Stimulated activated CD4-positive, alpha-beta T cell treated with anti-CD3 and anti-CD28 coated beads, Interleukin-1b, Interleukin-23, amount 100 ng/mL, for 1 hour (primary cell): Measurements from ENCODE around the gene CCDC33.
"Not testable (repeated sequence)": the region's sequence is repeated elsewhere in the genome, so short reads cannot be mapped to it uniquely, and the experiment has no call there.

Source experiments
- DNase-seq, 2 donors: peaks; one replicate each; pipeline ENCODE4 v3.0.0-alpha.2; 2020; ENCODE audit warnings: low read depth in 2 of 2

CCDC33 gene

DNA sequence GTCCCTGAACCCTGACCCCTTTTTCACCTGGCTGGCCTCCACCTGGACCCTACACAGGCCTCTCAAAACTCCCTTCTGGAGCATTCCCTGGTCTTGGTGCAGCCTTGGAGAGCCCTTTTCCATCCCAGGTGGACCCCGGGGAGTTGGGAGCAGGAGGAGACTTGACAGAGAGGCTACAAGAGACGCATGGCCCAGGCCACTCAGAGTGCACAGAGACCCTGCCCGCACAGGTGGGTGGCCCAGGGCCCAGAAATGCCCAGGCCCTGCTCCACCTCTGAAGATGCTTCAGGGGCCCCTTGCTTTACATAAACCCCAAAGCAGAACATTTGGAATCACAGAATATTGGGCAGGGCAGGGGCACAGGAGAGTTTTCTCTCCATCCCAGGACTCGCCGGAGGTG lies 97.0 kb downstream of the CCDC33 start:
- no peak for DNase-seq

DNA sequence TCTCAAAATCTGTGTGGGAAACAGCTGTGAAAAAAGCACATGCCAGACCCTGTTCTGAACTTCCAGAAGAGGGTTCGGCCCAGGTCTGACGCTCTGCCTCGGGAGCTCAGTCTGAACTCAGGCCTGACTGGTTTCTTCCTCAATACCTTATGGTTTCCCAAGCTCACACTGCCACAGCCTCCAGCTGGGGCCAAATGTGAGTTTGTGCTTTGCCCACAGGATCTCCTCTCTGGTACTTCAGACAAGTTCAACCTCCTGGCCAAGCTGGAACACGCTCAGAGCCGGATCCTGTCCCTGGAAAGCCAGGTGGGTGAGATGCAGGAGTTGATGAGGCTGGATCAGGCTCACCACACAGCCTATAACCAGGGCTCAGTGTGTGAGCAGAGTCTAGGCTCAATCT lies 97.5 kb downstream of the CCDC33 start:
- DNase-seq: no peak

DNA sequence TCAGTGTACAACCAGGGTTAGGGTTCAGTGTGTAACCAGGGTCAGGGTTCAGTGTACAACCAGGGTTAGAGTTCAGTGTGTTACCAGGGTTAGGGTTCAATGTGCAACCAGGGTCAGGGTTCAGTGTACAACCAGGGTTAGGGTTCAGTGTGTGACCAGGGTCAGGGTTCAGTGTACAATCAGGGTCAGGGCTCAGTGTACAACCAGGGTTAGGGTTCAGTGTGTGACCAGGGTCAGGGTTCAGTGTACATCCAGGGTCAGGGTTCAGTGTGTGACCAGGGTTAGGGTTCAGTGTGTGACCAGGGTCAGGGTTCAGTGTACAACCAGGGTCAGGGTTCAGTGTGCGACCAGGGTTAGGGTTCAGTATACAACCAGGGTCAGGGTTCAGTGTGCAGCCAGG lies 98.0 kb downstream of the CCDC33 start:
- DNase-seq: no peak

DNA sequence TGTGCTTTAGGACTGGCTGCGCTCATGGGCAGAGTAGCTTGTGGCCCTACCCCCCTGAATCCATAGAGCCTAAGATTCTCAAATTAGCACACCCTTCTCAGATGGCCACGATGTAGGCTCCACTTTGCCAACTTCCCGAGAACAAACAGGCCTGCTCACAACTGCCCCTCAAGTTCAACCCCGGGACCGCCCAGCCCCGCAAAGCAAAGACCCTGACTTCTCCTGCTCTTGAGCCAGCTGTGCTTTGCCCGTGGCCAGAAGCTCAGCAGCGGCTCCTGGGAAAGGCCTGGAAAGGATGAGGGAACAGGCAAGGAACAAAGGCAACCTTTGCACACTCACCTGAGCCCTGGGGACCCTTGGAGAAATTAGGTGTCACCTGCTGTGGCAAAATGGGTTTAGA lies 99.3 kb downstream of the CCDC33 start:
- no peak for DNase-seq

DNA sequence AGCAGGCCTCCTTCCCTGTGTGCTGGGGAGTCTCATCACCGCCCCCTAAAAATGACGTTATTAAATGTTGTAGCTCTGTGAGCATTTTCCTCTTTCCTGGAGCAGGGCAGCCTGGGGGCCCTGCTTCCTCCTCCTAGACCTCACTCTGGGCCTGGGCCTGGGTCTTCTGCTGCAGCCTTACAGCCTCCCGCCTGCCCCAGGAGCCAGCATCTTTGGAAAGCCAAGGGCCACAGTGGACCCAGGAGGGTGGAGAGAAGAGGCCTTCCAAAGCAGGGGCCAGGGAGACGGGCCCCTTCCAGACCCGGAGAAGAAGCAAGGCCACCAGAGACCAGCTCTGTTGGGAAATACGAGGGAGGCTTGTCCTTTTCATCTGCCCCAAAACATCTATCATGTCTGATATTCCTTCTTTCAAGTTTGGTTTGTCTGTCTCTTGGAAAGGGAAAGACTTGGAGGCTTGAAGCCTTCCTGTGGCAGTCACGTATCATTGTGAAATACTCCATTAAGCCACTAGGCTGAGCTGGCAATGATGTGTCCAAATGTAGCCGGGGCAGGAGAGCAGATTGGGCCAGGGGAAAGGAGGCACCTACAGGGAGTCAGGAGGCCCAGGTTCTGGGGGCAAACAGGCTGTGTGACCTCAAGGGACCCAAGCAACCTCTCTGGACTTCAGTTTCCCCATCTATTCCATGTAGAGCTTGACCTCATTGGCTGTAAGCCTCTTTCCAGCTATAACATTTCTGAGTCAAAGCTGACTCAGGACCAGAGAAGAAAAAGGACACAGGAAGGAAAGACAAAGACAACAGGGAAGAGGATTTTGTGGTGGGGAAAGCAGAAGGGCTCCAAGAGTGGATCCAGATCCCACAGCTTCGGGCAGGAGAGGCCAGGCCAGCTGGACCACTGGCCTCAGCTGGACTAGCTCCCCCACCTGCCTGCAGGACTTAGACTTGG lies 100.2 kb downstream of the CCDC33 start:
- no peak for DNase-seq

DNA sequence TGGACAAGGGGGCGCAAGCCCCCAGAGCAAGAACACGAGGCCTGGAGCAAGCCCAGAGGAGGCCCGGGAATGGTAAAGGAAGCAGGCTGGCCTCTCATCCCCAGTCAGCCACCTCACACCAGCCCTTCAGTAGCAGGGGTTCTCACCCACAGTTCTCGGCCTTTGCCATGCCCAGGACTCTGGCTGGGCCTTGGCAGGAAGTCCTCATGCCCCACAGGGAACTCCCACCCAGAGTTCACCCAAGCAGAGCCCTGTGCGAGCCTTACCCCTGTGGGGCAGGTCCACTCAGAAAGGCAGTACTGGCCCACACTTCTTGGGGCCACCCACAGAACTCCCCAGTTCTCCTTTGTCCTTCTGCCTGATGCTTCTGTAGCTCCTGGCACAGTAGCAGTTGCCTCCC lies 101.0 kb downstream of the CCDC33 start:
- no peak for DNase-seq

DNA sequence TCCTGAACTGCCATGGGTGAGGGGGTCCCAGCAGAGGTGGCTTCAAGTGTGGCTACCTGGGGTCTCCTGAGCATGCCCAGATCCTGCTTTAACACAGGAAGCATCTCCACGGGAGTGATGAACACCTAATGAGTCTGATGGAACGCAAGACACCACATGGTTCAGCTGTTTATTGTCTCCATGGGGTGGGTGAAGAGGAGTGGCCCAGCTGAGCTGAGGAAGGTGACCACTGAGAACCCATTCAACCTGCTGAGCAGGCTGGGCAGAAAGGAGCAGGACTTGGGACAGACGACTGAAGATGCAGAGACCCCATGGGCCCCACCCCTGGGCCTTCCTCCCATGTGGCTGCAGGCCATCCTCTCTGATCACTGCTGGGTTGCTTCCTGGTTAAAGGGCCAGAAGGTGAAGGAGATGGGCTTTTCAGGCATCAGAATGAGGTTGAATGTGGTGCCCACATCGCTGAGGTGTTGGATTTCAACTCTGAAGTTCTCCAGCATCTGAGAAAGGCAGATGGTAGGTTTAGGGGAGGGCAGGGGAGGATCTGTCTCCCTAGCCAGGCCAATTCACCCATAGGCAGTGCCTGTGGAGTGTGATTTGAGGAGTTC lies 101.6 kb downstream of the CCDC33 start:
- DNase-seq: no peak

DNA sequence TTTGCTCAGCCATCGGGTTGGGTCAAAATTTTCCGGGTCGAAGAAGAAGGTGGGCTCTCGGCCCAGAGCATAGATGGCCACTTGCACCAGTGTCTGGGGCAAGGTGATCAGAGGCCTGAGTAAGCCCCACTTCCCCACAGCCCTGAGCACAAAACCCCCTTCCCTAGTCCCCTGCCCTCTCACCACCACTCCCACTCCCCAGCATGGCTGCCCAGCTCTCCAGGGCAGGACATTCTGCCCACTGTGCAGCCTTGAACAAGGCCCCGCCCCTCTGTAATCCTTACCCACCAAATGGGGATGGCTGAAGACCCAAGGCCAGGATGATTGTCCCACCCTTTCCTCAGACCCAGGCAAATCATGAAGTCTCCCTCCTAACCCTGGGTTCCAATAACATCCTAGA lies 102.5 kb downstream of the CCDC33 start:
- no peak for DNase-seq

- DNase-seq: no peak
Observed at GRCh38 chr15:74339371-74339770, 103.2 kb downstream of the CCDC33 start.

DNA sequence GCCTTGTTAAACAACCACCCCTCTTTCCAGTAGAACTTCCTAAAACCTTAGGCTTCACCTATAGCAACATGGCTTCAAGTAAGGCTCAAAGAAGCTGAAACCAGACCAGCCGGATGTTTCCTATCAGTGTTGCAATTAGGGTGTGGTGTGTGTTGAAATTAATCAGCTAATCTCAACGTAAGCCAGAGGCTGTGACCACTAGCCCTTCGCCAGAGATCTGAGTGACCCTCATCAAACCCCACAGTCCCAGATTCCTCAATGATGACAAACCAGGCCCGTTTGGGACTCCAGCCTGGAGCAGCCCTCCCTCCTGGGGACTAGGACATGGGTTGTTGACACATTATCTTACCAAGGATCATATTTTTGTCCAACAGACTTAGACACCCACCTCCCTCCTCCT lies 104.0 kb downstream of the CCDC33 start:
- DNase-seq: no peak

DNA sequence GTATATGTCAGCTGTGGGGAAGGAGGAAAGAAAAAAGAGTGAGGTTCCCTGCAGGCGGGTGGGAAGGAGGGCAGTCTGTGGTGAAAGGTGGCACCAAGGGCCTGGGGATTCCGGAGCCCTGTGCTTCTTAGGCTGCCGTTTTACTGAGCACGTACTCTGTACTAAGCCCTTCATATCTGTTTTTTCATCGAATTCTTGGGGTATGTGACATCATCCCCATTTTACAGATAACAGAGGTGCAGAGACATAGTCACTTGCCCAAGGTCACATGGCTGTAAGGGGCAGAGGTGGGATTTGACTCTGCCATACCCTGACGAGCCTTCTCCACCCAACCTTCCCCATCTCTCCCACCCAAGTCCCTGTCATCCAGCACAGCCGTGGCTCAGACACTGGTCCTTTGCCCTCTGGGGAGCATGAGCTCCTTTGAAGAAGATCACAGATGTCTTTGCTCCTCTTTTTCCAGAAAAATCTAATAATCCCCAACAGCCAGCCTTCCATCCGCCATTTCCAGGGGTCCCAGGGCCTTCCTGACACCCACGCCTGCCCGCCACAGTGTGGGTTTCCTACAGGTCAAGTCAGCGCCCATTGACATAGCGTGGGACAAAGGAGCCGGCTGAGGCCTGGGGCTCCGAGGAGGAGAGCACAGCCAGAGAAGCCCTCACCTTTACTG lies 107.1 kb downstream of the CCDC33 start:
- DNase-seq: no peak

DNA sequence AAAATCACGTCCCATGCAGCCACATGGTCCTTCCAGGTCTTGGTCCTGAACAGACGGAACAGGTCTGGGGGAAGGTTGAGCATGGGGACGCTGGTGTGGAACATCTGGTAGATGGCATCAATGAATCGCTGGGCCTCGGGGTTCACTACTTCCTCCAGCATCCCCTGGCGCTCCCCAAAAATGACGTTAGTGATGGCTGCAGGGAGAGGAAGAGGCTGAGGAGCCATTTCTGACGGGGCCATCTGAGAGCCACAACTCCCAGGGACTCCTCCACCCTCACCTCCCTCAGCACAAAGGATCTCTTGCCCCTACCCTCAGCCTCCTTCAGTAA lies 107.6 kb downstream of the CCDC33 start:
- no peak for DNase-seq

DNA sequence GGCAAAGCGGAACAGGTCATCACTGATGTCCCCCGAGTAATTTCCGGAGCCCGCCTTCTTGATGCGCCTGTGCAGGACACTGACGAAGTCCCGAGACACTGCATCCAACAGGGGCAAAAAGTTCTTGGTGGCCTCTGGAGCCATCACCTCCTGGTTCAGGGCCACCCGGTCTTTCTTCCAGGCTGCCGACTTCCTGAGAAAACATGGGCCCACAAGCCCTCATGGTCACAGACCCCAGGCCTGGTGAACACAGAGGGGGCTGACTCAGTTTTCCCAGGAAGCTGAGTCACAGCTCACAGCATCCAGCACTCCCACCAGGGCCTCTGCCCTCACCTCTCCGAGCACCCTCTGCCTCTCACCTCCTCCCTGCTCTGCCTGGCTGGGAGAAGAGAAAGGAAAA lies 108.9 kb downstream of the CCDC33 start:
- DNase-seq: no peak

DNA sequence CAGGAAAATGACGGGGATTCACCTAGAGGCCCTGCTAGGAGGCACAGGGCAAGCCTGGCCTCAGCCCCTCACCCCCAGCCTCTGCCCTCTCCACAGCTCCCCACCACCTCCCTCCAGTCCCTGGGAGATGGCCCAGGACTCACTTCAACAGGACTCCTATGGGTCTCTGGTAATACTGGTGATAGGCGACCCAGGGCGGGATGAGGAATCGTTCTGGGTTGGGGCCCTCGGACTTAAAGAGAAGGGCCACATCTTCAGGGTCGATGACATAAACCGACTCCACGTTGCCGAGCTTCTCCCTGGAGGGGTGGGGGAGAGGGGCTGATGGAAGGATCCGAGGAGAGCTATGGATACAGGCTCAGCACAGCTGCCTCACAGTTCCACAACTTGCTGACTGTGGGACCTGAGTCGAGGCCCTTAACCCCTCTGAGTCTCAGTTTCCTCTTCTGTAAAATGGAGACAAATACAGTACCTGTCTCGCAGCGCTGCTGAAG lies 111.7 kb downstream of the CCDC33 start:
- no peak for DNase-seq

- DNase-seq: no peak
Observed at GRCh38 chr15:74349241-74349778, 113.2 kb downstream of the CCDC33 start.

DNA sequence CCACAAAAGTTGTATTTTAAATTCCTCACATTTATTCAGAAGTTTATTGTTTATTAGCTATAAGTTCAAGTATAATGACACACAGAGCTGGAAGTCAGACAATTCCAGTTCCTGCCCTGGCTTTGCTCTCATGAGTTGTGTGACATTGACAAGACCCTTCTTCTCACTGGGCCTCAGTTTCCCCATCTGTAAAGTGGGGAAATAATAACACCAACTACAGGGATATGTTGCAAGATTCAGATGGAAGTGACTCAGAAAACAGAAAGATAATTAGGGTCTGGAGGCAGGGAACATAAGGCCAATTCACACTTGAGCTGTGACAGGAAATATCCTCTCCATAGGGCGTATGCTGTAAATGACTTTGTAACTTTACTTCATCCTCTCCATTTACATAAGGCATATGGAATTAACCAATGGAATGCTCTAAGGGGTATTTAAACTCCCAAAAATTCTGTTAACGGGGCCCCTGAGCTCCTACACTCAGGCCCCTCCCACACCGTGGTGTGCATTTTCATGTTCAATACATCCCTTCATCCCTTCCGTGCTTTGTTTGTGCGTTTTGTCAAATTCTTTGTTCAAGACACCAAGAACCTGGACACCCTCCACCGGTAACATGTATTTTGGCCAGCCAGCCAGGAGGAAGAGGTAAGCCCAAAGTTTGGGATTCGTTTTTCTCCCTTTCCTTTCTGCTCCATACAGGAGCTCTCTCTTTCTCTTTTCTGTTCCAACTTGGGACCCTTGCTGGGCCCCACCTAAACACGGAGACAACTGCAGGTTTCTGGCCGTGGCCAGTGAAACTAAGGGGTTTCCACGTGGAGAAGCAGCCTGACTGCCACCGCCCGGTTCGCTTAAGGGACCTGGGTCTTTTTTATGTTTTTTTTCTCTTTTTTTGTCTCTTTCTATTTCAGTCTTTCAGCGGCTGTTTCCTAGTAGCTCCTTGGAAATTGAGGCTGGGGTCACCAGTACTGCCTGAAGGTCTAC lies 114.5 kb downstream of the CCDC33 start:
- no peak for DNase-seq

- DNase-seq: no peak
Observed at GRCh38 chr15:74351670-74352069, 115.5 kb downstream of the CCDC33 start.

DNA sequence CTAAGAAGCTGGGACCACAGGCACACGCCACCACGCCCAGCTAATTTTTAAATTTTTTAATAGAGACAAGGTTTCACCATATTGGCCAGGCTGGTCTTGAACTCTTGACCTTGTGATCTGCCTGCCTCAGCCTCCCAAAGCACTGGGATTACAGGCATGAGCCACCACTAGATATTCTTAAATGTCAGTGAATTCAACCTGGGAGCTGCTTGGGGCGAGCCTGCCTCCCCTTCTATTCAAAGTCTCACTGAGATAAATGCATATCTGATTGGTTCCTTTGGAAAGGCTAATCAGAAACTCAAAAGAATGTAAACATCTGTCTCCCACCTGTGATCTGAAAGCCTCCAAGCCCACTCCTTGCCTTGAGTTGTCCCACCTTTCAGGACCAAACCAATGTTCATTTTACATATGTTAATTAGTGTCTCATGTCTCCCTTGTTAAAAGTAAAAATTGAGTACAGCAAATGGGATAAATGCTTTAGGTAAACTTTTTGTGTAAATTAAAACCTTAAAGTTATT lies 116.3 kb downstream of the CCDC33 start:
- DNase-seq: no peak

DNA sequence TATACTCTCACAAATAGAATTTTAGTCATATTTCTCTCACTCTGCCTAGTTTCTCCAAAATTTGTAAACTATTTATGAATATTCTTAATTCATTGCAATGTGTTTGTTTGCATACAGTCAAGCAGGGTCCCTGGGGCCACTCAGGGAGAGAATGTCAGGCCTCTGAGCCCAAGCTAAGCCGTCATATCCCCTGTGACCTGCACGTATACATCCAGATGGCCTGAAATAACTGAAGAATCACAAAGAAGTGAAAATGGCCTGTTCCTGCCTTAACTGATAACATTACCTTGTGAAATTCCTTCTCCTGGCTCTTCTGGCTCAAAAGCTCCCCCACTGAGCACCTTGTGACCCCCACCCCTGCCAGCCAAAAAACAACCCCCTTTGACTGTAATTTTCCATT lies 117.9 kb downstream of the CCDC33 start:
- DNase-seq: not testable (repeated sequence)

- not testable (repeated sequence) for DNase-seq
Observed at GRCh38 chr15:74356050-74356449, 119.9 kb downstream of the CCDC33 start.

DNA sequence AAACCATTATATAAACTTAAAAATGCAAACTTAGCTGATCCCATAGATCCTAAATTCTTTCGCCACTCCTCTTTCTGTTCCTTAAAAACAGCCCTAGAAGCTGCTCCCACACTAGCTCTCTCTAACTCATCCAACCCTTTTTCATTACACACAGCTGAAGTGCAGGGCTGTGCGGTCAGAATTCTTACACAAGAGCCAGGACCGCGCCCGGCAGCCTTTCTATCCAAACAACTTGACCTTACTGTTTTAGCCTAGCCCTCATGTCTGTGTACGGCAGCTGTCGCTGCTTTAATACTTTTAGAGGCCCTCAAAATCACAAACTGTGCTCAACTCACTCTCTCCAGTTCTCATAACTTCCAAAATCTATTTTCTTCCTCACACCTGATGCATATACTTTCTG lies 121.4 kb downstream of the CCDC33 start:
- DNase-seq: not testable (repeated sequence)
